ENCODE measurements around the gene OR9Q1. TPM values are rescaled to one million over a fixed set of nuclear protein-coding genes. Genes with fewer than 3 reads are reported as not detected.

OR9Q1 gene
- total RNA-seq, 4 donors from 2014 or later, result 0.29 TPM; not detected in 3

DNA sequence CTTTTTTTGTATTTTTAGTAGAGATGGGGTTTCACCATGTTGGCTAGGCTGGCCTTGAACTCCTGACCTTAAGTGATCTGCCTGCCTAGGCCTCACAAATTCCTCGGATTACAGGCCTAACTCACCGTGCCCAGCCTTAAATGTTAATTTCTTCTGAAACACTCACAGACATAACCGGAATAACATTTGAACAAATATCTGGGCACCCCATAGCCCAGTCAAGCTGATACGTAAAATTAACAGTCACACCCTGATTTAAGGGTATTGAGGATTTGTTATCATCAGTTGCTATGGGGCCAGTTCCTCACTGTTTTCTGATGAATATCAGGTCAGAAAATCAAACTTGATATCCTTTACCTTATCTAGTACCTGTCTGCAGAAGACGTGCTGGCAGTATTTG is 23.0 kb upstream of the OR9Q1 start:
- no peak overlapping the region for H3K27ac ChIP-seq
- H3K27me3 ChIP-seq, result no peaks in the 10 kb centered on the region
- no peaks in the 10 kb centered on the region for H3K9me3 ChIP-seq
- 65% methylated on average over 5 of the region's 5 CpGs for WGBS
- DNase-seq (ENCODE audit: low spot score in 2 of 2), result no peak
- H3K4me3 ChIP-seq, result no peak overlapping the region
- no peaks in the 10 kb centered on the region for H3K36me3 ChIP-seq
- no peaks in the 10 kb centered on the region for H3K4me1 ChIP-seq
- TF ChIP-seq EP300 (IDR thresholded peaks at IDR 0.05) (no peak), POLR2A (IDR thresholded peaks at IDR 0.05) (no peak), POLR2AphosphoS5 (IDR thresholded peaks at IDR 0.05) (no peak)
- TF ChIP-seq, protein P1, sequence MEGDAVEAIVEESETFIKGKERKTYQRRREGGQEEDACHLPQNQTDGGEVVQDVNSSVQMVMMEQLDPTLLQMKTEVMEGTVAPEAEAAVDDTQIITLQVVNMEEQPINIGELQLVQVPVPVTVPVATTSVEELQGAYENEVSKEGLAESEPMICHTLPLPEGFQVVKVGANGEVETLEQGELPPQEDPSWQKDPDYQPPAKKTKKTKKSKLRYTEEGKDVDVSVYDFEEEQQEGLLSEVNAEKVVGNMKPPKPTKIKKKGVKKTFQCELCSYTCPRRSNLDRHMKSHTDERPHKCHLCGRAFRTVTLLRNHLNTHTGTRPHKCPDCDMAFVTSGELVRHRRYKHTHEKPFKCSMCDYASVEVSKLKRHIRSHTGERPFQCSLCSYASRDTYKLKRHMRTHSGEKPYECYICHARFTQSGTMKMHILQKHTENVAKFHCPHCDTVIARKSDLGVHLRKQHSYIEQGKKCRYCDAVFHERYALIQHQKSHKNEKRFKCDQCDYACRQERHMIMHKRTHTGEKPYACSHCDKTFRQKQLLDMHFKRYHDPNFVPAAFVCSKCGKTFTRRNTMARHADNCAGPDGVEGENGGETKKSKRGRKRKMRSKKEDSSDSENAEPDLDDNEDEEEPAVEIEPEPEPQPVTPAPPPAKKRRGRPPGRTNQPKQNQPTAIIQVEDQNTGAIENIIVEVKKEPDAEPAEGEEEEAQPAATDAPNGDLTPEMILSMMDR (IDR thresholded peaks at IDR 0.05), result no peak

DNA sequence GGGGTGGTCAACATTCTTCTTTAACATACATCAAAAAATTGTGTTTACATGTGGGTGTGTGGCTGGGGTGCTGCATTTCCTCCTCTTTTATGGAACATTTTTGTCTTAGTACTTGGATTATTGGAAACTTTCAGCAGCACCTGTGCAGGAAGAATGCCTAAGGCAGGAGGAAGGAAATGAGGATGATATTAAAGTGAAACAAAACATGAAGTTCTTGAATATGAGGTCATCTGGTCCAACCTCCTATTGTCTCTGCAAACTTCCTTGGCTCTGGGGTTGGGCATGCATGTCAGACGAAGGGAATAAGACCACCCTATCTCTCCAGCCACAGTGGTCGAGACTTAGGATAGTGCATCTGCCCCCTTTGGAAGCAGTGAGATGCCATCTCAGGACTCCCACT is 20.6 kb upstream of the OR9Q1 start:
- 65% methylated on average over 2 of the region's 2 CpGs for WGBS
- no peak for DNase-seq (ENCODE audit: low spot score in 2 of 2)
- H3K27me3 ChIP-seq, result no peaks in the 10 kb centered on the region
- H3K4me3 ChIP-seq, result no peak overlapping the region
- H3K4me1 ChIP-seq, result no peaks in the 10 kb centered on the region
- no peaks in the 10 kb centered on the region for H3K9me3 ChIP-seq
- TF ChIP-seq, protein P1 (IDR thresholded peaks at IDR 0.05), result no peak
- TF ChIP-seq POLR2A (IDR thresholded peaks at IDR 0.05), result no peak
- no peak for TF ChIP-seq EP300 (IDR thresholded peaks at IDR 0.05)
- no peak for TF ChIP-seq POLR2AphosphoS5 (IDR thresholded peaks at IDR 0.05)
- no peaks in the 10 kb centered on the region for H3K36me3 ChIP-seq
- H3K27ac ChIP-seq, result no peak overlapping the region

GRCh38 chr11:58003591-58003990 is 20.1 kb upstream of the OR9Q1 start:
- no peaks in the 10 kb centered on the region for H3K27me3 ChIP-seq
- TF ChIP-seq, protein P1 (IDR thresholded peaks at IDR 0.05), result no peak
- TF ChIP-seq POLR2A (IDR thresholded peaks at IDR 0.05) (no peak), POLR2AphosphoS5 (IDR thresholded peaks at IDR 0.05) (no peak), EP300 (IDR thresholded peaks at IDR 0.05) (no peak)
- no peaks in the 10 kb centered on the region for H3K4me1 ChIP-seq
- no peak overlapping the region for H3K27ac ChIP-seq
- no peaks in the 10 kb centered on the region for H3K36me3 ChIP-seq
- H3K4me3 ChIP-seq, result no peak overlapping the region
- no peaks in the 10 kb centered on the region for H3K9me3 ChIP-seq
- DNase-seq (ENCODE audit: low spot score in 2 of 2), result no peak

DNA sequence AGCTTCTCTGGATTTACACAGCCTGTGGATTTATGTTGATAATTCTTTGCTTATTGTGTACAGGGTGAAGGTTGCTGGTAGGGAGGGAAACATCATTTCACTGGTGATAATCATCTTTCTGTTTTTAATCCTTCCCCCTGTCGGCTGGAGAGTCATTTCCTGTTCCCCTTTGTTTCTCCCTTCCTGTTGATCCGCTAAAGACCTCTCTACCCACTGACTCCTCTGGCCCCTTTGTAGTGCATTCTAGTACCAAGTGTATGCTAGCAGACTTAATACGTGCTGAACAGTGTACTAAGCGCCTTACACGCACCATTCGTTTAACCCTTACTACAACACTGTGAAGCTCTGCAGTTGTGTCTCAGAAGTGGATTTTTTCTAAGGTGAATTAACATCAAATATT is 19.0 kb upstream of the OR9Q1 start:
- Histone ChIP-seq H3K27ac (no peak overlapping the region), H3K36me3 (no peaks in the 10 kb centered on the region), H3K4me1 (no peaks in the 10 kb centered on the region), H3K27me3 (no peaks in the 10 kb centered on the region), H3K9me3 (no peaks in the 10 kb centered on the region), H3K4me3 (no peak overlapping the region)
- TF ChIP-seq, protein P1 (IDR thresholded peaks at IDR 0.05), result no peak
- TF ChIP-seq POLR2AphosphoS5 (IDR thresholded peaks at IDR 0.05), result no peak
- no peak for TF ChIP-seq EP300 (IDR thresholded peaks at IDR 0.05)
- no peak for TF ChIP-seq POLR2A (IDR thresholded peaks at IDR 0.05)
- DNase-seq (ENCODE audit: low spot score in 2 of 2), result no peak
- WGBS, result 75% methylated on average over 6 of the region's 6 CpGs

GRCh38 chr11:58006940-58007339 is 16.7 kb upstream of the OR9Q1 start:
- no peaks in the 10 kb centered on the region for H3K36me3 ChIP-seq
- no peaks in the 10 kb centered on the region for H3K27me3 ChIP-seq
- no peaks in the 10 kb centered on the region for H3K4me1 ChIP-seq
- TF ChIP-seq EP300 (IDR thresholded peaks at IDR 0.05) (no peak), POLR2A (IDR thresholded peaks at IDR 0.05) (no peak), POLR2AphosphoS5 (IDR thresholded peaks at IDR 0.05) (no peak)
- TF ChIP-seq, protein P1 (IDR thresholded peaks at IDR 0.05), result no peak
- H3K27ac ChIP-seq, result no peak overlapping the region
- DNase-seq (ENCODE audit: low spot score in 2 of 2), result no peak
- H3K9me3 ChIP-seq, result no peaks in the 10 kb centered on the region
- H3K4me3 ChIP-seq, result no peak overlapping the region
- 79% methylated on average over 2 of the region's 2 CpGs for WGBS
